NCI-H510A (cell line): ENCODE results near the gene C3orf70.
A peak's percentile ranks its signal among the peaks of the same experiment; 100 is the strongest.

ENCODE experiments used
- DNase-seq: peaks from one replicate; lab custom pipeline; 2025; lab: John Stamatoyannopoulos, UW

Gene C3orf70

GRCh38 chr3:185152410-185153170 lies at the start of gene C3orf70:
Gene C3orf70, minus strand, starts transcription at chr3:185153060. Its CDS starts 237 bp downstream, at chr3:185152823.
- peak; percentile 47 for DNase-seq

DNA sequence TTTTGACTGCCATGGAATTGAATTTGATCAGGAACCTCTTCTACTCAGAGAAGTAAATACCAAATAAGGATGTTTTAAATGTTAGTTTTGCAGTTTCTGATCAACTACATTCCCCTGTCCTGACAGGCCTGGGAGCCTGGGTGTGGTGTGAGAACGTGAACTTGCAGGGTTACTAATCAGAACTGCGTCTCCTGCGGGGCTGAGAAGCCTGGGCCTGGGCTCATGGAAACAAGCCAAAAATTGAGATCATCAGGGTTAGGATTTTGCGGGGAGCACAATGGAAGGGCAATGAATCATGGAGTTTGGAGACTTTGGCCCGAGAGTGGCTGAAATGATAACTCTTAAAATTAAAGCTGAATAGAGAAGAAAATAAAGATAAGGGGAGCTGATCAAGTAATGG lies 47.8 kb upstream of the C3orf70 start:
- DNase-seq: no peak

DNA sequence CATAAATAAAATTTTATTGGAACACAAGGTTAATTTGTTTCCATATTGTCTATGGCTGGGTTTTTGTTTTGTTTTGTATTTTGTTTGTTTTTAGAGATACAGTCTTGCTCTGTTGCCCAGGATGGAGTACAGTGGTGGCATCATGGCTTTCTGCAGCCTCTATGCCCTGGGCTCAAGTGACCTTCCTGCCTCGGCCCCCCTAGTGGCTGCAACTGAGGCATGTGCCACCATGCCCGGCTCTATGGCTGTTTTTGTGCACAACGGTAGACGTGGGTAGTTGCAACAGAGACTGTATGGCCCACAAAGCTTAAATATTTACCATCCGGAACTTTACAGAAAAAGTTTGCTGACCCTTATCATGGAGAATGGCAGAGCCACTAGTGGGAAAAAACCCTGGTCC lies 46.8 kb upstream of the C3orf70 start:
- DNase-seq: no peak

DNA sequence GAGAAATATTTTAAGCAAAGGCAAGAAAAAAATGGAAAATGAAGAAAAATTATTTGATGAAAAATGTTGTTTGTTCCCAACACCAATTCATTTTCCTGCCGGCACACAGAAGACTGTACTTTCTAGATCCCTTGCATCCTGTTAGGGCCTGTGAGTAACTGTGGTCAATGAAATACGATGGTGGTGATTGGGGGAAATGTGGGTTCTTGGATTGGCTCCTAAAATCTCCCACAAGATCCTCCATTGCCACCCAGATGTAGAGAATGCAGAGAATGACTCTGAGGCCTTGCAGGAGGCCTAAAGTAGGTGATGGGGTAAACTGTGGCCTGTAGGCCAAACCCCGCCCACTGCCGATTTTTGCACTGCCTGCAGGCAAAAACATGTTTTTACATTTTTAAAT lies 46.3 kb upstream of the C3orf70 start:
- DNase-seq: no peak

DNA sequence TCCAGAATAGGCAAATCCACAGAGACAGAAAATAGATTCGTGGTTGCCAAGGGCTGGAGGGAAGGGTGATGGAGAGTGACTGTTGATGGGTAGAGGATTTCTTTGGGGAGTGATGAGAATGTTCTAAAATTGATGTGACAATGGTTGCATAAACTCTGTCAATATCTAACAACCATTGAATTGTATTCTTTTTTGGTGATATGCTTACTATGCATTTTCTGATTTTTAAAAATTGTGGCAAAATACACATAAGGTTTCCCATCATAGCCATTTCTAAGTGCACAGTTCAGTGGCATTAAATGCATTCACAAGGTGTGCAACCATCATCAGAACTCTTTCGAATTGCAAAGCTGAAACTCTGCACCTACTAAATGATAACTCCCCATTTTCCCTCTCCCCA lies 44.2 kb upstream of the C3orf70 start:
- no peak for DNase-seq

DNA sequence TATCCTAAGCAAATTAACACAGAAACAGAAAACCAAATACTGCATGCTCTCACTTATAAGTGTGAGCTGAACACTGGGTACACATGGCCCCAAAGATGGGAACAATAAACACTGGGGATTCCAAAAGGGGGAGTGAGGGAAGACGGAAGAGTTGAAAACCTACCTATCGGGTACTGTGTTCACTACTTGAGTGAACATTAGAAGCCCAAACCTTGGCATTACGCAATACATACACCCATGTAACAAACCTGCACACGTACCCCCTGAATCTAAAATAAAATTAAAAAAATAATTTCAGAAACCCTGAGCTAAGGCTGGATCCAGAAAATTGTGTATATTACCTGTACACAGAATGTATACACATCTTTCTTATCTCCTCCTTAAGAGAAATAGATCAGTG lies 42.8 kb upstream of the C3orf70 start:
- no peak for DNase-seq

DNA sequence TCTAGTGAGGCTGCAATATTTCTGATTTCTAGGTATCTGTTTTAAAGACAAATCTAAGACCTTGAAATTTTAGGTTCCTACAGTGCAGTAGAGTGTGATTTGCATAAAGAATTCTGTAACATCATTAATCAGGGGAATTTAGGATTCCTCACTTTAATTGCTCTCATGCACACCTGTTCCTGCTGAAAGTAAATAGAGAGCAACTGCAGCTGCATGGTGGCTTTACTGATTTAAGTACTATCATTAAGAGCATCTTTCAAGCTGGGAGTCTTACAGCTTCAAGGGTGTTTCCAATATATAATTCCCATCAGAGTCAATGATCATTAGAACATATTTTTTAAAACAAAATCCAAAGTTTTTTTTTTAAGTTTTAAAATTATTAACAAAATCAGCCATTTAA lies 36.0 kb upstream of the C3orf70 start:
- peak; percentile 2 for DNase-seq

GRCh38 chr3:185187391-185187790 lies 34.5 kb upstream of the C3orf70 start:
- no peak for DNase-seq

DNA sequence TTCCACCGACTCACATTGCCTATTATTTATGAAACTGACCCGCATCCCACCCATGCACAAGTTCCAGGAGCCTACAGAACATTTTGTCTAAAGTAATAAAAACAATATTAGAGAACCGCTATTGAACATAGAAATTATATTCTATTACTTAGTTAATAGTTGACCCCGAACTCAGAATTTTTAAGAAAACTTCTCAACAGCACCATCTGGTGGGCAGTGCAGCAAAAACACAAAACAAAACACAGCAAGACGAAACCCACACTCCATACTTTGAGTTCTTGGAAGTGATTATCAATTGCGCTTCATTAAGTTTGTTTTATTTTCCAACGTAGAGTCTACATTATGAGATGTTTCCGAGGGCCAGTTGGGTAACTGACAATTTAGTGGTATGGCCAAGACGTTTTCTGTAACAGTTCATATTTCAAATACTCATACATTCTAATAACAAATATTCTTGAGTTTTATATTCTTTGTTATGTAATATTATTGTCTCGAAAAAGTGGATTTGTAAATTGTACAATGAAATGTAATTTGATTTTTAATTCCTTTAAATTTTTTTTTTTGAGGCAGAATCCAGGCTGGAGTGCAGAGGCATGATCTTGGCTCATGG lies 24.0 kb upstream of the C3orf70 start:
- DNase-seq: peak; percentile 5

GRCh38 chr3:185175370-185175987 lies 22.6 kb upstream of the C3orf70 start:
- peak; percentile 48 for DNase-seq

DNA sequence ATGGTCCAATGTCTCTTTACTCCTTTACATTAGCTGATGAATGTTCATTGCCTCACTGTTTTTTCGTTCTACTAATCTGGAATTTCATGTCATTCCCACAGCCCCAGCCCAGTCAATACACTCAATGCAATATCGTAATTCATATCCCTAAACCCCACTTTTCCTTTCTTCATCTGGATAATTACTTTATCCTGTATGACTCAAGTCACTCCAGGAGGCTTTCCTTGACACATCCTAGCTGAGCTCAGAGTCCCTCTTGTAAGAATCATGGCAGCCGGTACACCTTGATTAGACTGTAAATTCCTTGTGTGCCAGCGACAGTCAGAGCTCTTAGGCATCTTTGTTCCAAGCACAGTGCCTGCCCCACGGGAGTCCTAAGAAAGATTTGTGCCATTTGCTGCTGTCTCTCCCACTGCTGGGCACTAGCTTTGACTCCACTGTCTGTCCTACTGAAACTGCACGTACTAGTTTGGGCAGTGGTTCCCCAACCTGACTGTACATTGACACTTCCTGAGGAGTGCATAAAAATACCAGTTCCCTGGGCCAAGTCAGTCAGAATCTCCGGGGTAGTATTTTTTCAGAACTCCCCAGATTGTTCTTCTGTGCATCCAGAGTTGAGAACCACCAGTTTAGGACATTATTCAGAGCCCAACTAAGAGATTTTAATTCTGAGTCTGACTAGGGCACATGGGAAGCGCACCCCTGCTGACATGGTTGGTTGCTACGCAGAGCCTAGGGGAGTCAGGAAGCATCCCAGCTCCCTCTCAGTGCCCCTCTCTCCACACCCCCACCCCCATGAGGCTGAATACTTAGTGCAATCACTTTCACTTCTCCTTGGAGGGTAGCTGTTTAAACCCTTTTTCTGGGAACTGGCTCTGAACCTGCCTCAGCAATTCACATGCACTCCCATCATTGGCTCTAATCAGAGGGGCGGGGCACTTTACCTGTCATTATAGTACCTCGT lies 19.5 kb upstream of the C3orf70 start:
- no peak for DNase-seq

DNA sequence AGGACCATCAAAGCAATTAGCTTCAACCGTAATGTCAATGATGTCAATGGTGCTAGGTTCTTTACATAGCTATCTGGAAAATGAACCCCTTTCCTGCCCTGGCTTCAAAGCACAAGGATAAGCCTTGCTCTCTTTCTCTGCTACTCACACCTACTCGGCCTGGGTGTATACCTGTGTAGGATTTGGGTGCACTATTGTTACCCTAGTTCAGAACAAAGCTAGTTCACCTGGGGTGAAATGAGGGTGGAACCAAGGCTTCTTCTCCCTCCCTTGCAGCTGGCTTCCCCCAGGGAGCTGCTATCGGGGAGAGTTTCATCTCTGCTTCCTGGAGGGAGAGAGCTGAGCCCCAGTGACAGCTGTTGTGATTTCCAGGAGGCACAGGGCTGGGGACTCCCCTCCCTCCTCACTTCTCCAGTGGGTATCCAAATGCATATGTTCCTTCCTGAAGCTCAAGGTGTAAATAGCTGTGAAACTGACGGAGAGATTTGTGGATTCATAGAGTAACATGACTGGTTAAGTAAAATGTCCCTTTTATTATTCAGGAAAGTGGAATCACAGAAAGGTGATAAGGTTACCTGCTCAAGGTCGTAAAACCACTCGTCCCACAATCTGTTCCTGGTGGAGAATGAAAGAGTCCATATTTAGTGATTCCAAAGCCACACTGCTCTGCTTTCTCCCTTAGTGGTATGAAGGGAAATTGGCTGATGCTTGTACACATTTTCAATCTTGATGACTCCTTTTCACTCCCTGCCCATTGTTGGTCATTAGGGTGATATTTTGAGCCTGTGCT lies 11.8 kb upstream of the C3orf70 start:
- no peak for DNase-seq

GRCh38 chr3:185162634-185163033 lies 9.8 kb upstream of the C3orf70 start:
- DNase-seq: no peak

GRCh38 chr3:185161761-185162160 lies 8.9 kb upstream of the C3orf70 start:
- DNase-seq: no peak

- DNase-seq: no peak
Observed at GRCh38 chr3:185157347-185157746, 4.5 kb upstream of the C3orf70 start.

DNA sequence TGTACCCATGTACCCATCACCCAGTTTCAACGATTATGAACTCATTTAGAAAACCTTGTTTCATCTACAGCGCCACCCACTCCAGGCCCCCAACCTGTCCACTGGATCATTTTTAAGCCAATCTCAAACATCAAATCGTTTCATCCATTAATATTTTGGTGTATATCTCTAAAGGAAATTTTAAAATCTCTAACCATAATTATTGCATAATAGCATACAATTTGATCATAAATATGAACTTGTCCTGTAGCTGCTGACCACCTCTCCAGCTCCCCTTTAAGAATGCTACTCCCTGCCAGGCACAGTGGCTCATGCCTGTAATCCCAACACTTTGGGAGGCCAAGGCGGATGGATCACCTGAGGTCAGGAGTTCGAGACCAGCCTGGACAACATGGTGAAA lies 2.8 kb upstream of the C3orf70 start:
- DNase-seq: no peak

- DNase-seq: no peak
Observed at GRCh38 chr3:185153861-185154629, 1.2 kb upstream of the C3orf70 start.

DNA sequence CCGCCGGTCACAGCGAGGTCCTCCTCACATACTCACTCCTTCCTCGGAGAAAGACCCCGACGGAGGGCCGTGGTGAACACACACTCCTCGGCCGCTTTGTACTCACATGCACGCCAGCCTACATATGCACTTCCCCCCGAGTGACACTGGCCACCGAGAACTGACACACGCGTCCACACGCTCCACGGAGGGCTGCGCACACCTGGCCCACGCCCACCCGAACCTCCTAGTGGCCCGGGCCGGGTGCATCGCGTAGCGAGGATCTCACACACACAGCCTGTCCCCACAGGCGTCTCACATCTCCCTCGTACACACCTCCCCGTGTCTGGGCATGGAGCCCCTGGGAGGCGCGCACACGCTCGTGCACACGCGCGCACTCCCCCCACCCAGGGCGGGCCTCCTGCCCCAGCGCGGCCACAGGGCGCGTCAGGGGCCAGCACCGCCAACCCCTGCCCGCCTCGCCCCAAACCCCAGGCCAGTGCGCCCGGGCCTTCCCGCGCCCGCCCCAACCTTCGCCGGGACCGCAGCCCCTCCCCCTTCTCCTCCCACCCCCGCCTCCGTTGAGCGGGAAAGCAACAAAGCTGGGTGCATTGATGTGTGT lies 411 bp upstream of the C3orf70 start:
- no peak for DNase-seq

- DNase-seq: no peak
Observed at GRCh38 chr3:185151964-185152409, 873 bp downstream of the C3orf70 start.
